Stimulated activated CD8-positive, alpha-beta memory T cell treated with anti-CD3 and anti-CD28 coated beads, Interleukin-2, amount 100 ng/mL, for 1 hour (primary cell): ENCODE data around the gene EPB41L4B.
"Not testable (repeated sequence)": the region's sequence is repeated elsewhere in the genome, so short reads cannot be mapped to it uniquely, and the experiment has no call there.

Source experiments
- DNase-seq, 2 donors: peaks; one replicate each; pipeline ENCODE4 v3.0.0-alpha.2; 2020; ENCODE audit warnings: low read depth in 2 of 2

Gene EPB41L4B

DNA sequence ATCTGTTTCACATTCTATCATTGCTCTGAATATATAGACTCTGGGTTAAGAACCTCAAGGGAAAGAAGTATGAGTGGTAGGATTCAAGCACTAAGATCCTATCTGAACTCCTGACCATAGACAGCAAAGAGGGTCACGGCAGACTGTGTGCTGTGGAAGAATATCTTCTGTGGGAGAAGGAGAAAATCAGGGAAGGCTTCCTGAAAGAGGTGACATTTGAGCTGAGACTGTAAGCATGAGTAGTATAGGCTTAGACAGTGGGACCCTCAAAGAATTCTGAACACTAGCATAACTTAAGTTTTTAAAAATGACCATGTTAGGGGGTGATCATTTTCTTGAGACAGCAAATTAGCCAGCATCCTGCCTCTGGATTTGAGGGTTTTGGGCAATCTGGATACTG is 157.7 kb downstream of the EPB41L4B start:
- no peak for DNase-seq

DNA sequence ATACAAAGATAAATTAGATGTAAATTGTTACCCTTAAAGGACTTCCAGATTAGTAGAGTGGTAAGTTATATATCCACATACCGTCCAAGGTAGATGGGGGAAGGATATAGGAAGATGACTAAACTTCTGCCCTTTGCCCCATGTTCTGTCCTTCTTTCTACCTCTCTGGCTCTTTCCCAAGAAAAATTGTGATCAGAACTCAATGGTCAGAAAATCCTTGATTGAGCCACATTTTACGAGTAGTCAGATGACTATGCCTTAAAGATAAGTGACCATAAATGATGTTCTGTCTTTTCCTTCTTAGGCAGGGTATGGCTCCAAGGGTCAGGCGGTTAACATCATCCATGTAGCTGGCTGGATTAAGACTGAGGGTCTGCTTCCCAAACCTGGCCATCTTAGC is 158.2 kb downstream of the EPB41L4B start:
- DNase-seq, result no peak

DNA sequence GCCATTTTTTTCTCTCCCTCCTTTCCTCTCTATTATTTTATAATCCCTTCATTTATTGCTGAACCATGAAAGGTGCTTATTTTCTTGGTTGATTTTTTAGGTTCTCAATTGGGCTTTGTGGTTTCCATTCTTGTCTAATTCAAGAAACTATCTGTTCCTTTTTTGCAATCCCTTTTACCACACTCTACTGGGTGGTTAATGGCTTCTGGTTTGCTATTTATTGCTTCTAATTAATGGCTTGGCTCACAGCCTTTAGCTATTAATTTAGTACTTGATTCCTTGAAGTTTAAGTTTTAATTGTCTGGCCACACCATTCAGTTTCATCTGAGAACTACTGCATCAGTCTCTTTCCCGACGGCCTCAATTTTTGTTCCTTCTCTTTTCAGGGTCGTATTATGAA is 159.4 kb downstream of the EPB41L4B start:
- no peak for DNase-seq

DNA sequence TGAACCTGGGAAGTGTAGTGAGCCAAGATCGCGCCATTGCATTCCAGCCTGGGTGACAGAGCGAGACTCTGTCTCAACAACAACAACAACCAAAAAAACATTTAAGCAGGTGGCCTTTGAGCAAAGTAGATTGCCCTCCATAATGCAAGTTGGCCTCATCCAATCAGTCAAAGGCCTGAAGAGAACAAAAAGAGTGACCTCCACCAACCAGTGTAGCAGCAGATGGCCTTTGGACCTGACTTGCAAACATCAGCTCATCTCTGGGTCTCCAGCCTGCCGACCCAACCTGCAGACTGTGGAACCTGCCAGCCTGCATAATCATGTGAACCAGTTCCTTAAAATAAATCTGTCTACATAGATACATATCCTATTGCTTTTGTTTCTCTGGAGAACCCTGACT is 161.3 kb downstream of the EPB41L4B start:
- no peak for DNase-seq

DNA sequence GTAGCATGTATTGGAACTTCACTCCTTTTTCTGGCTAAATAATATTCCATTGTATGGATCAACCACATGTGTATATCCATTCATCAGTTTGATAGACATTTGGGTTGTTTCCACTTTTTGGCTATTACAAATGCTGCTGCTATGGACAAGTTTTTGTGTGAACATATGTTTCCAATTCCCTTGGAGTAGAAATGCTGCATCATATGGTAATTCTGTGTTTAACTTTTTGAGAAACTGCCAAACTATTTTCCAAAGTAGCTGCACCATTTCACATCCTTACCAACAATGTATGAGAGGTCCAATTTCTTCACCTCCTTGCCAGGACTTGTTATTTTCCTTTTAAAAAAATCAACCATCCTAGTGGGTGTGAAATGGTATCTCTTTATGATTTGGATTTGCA is 162.2 kb downstream of the EPB41L4B start:
- DNase-seq, result no peak

DNA sequence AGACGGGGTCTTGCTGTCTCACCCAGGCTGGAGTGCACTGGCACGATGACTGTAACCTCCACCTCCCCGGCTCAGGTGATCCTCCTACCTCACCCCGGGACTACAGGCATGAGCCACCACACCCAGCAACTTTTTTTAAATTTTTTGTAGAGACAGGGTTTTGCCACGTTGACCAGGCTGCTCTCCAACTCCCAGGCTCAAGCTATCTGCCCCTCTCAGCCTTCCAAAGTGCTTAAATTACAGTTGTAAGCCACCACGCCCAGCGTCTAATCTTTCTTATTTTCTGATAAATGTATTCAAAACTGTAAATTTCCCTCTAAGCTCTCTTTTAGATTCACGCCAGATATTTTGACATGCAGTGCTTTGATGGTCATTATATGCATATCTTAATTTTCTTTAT is 164.2 kb downstream of the EPB41L4B start:
- DNase-seq, result no peak

DNA sequence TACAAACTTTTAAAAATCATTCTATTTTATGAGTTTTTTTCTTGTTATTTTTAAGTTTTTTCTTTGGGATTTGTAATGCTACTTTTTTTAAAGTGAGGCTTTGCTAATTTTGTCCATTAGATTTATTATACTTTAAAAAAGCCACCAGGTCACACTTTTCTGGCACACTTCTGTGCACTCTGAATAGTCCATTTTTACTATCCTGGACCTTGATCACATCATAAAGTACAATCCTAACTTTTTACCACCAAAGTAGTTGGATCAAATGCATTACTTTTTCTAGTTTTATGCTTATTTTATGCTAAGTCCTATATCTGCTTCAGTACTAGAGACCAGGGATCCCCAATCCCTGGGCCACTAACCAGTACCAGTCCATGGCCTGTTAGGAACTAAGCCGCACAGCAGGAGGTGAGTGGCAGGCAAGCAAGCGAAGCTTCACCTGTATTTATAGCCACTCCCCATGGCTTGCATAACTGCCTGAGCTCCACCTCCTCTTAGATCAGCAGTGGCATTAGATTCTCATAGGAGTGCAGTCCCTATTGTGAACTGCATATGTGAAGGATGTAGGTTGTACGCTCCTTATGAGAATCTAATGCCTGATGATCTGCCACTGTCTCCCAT is 169.8 kb downstream of the EPB41L4B start:
- DNase-seq, result no peak

DNA sequence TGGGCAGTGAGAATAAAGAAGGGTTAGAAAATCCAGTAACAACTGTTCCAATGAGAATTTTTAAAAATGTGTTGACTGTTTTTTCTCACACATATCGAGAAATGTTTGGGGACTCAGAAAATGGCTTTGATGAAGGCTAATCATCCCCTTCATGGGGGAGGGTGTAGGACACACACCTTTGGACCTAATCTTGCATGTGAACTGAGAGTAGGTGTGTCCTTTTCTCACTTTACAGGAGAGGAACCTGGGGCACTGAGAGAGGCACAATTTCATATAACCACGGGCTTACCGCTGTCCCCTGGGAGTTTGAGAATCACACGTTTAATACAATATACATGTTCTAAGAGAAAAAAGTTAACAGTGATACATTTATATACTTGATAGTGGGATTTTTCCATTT is 171.1 kb downstream of the EPB41L4B start:
- DNase-seq, result no peak

DNA sequence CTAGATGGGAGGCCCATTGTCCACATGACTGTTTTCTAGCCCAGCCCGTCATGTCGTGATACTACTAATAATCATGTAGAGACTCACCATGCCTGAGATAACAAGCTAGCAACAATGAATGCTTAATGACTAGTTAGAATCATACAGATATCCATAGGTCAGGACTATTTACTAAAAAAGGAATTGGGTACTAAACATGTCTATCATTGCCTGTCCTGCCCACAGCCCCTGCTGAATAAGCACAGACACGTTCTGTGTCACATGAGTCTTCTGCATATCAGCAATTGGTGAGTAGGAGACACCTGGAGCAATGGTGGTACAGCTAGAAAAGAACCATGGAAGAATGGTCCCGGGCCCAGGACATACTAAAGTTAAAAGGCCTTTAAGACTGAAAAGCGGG is 171.8 kb downstream of the EPB41L4B start:
- no peak for DNase-seq

DNA sequence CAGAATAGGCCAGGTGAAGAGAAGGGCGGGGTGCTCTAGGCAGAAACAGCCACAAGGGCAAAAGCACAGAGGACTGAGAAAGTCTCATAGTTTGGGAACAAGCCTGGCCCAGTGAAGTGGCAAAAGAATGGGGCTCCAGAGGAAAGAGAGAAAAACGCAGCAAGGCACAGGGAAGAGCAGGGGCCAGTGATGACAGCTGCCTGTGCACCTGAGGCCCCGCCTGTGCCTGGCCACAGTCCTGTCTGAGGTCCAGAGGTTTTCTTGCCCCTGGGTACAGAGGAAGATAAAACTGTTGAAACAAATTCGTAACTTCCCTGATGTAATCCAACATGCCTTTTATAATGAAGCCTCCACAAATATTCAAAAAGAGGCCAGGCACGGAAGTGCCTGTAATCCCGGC is 175.8 kb downstream of the EPB41L4B start:
- no peak for DNase-seq

DNA sequence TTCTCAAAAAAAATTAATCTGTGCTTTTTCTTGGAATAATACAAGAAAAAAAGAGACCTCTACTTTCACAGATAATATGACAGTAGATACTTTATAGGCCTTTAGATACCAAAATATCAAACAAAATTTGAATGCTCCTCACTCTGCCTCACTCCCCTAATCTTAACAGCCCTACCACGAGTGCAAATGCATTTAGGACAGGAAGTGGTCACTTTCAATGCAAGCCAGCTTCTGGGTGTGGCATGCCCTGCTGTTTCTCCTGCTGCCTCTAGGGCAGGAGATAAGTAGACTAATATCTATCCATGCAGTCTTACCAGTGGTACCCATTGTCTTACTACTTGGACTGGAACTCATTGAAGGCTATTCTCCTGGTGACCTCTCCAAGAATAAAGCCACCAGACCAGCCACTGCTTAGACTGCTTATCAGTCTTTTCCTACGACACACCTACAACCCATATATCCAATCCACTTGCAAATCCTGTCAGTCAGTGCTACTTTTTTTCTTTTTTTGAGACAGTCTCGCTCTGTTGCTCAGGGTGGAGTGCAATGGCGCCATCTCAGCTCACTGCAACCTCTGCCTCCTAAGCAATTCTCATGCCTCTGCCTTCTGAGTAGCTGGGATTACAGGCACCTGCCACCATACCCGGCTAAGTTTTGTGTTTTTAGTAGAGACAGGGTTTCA is 176.8 kb downstream of the EPB41L4B start:
- DNase-seq, result no peak

DNA sequence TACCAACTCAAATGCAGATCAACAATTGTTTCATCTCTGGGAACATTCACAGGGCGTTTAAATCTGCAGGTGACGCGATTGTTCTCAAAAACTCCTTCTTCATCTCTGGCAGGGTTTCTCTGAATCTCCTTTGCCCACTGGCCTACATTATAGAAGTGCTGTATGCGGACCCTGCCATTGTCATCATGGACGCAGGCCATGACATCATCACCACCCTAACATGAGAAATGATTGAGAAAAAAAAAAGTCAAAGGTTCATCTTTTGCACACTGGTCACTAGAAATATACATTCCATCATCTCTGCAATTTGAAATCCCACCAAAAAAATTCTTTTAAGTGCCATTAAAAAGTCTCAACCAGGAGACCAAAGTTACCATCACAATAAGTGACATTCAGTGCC is 179.5 kb downstream of the EPB41L4B start:
- no peak for DNase-seq

DNA sequence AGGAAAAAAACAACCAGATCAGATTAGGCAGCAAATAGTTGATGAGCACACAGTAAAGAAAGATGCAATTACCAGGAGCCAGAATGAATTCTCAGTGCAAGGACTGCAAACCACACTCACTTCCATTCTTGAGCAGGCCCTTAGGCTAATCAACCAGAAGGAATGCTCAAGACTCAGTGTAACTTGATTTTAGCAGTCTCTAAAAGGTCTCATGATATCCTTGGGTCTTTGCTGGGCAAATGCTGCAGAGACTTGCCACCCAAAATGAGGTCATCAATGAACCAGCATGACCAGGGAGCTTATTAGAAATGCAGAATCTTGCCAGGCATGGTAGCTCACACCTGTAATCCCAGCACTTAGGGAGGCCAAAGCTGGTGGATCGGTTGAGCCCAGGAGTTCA is 181.0 kb downstream of the EPB41L4B start:
- no peak for DNase-seq

DNA sequence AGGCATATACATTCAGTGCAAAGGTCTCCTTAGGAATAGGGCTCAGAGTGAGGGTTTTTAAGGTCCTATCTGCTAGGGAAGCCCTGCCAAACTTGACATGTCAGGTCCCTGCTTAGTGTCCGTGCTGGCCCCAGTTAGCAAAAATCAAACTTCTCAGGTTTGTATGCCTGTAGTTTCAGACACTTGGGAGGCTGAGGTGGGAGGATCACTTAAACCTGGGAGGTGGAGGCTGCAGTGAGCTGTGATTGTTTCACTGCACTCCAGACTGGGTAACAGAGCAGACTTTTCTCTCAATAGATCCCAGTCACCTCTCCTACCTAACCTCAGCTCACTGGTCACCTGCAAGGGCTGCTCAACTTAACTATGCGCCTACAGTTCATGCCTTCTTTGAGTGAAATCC is 182.4 kb downstream of the EPB41L4B start:
- no peak for DNase-seq

DNA sequence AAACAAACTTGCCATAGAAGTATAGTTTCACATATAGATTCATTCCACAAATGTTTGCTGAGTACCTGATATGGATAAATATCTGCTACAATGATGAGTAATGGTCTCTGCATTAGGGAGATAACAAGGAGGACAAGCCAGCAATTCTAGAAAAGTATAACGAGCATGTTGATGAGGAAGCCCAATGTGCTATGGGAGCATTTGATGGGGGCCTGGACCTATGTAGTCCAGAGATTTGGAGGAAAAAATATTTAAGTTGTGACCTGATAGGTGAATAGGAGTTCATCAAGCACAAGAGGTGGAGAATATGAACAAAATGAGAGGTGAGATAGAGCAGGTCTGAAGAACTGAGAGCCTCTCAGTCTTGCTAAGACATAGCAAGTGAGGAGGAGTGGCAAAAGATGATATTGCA is 186.7 kb downstream of the EPB41L4B start:
- no peak for DNase-seq

DNA sequence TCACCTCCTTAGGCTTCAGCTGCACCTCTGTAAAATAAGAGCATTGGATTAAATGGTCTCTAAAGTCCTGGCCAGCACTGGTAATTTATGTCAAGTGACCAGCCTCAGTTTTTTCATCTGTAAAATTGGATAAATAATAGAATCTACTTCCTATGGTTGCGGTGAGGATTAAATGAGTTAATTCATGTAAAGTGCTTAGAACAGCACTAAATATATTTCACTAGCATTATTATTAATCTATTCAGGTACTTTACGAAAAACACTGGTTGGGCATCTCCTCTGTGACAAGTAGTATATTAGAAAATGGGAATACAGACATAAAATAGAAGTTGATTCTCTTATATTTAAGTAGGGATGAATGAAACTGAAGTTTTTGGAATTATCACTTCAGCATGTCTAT is 187.3 kb downstream of the EPB41L4B start:
- no peak for DNase-seq

DNA sequence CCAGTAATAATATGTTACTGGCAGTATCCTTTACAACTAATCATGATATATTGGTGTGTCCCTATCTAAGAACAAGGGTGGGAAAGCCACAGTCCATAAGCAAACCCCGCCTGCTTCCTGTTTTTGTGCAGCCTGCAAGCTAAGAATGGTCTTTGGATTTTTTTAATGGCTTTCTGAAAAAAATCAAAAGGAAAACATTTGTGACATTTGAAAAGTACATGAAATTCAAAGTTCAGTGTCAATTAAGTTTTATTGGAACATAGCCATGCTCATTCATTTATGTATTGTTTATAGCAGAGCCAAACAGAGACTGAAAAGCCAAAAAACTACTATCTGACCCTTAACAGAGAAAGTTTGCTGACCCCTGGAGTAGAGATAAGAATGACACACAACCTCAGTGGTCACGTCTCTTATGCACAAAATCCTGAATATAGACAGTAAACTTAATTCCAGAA is 188.3 kb downstream of the EPB41L4B start:
- no peak for DNase-seq

DNA sequence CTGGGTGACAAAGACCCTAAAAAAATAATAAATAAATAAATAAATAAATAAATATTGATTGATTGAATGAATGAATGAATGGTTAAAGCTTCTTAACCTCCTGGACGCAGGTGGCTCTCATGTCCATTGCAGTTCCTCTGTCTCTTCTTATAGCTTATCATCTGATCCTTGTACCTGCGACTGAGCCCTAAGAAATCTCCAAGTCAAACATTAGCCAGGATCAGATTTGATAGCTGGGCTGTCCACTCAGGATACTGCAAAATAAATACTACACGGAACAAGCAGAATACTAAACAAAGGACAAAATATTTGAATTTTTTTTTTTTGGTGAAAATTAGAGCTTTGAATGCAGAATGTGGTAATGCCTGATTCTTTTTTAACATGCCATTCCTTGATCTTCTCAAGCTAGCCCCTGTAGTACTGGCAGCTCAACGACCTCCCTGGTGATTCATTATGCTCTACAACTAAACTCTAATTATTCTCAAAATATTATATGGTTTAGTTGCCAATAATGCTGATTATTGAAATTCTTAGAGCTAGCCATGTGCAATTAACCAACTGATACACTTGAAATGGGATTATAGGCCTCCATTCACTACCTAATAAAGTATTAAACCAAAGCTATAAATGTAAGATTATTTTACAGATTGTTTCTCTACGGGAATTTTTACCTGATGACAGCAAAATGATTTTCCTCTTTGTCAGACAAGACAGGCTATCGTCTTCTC is 191.2 kb downstream of the EPB41L4B start:
- no peak for DNase-seq

DNA sequence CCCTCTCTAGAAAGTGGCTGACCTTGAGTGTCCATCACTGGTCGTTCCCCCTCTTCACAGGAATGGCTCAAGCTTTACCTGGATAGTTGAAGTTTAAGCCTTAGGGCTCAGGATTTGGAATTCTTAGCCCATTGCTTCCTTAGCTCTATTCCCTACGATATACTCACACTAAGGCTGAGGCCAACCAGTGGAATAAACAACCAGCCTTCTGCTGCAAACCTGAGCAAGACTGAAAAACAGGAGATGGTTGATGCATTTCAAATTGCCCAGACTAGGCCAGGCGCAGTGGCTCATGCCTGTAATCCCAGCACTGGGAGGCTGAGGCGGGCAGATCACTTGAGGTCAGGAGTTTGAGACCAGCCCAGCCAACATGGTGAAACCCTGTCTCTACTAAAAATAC is 194.2 kb downstream of the EPB41L4B start:
- DNase-seq, result not testable (repeated sequence)

DNA sequence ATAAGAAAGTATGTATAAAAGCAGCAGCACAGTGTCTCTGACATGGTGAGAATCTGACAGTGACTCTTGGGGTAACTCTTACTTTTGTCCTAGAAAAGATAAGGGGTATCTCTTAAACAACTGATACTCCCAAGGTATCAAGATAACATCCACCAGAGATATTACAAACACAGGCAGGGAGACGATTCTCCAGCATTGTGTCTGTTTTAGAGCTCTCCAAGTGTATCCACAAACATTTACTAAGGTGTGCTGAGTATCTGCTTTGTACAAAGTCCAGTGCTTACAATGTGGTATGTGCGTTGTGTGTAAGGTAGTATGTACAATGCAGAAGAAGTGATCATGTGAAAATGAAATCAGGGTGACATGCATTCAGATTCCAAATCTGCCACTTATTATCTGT is 196.7 kb downstream of the EPB41L4B start:
- DNase-seq, result no peak

DNA sequence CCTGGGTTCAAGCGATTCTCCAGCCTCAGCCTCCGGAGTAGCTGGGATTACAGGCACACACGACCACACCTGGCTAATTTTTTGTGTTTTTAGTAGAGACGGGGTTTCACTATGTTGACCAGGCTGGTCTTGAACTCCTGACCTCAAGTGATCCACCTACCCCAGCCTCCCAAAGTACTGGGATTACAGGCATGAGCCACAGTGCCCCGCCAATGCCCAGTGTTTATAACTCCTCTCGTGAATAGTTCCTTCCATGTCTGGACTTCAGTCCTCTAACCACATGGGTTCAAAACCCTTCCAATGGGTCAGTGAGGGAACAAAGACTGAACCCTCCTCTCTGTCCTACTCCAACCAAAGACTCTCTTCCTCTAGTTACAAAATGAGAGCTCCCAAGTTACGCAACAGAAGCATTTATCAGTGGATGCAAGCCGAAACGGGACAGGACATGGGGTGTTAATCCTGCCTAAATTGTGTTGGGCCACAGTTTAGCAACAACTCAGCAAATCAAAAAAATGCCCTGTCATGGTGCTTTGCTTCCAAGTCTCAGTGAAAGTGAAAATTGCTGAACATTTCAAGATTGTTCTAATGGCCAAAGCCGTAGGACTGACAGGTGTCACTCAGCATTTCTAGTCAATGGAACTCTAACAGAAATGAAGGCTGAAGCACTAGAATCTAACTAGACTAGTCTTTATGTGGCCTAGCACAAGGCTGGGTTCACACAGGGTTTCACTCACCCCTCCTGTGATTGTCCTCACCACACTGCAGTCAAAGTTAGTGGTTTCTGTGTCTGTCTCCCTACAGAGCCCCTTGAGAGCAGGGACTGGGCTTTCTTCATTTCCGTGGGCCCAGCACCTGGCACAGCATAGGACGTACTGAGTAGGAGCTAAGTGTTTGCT is 197.9 kb downstream of the EPB41L4B start:
- no peak for DNase-seq
